DOHH2 (cell line): ENCODE data around the gene SLC49A3.

Source experiments
- H3F3A ChIP-seq: fragments of 200-600 bp; sonication (generic), shearing (Covaris generic); 2 replicates; pipeline ENCODE4 v1.6.0; 2016; ENCODE audit warnings: antibody characterized with exemption, mild to moderate bottlenecking; ENCODE audit not compliant: control insufficient read depth, insufficient read depth
- H3K27ac ChIP-seq: fragments of 200-600 bp; sonication (generic); 2 replicates; pipeline ENCODE4 v1.5.1; 2014; ENCODE audit warnings: low read depth, mild to moderate bottlenecking, low read length, moderate library complexity
- H3K27me3 ChIP-seq: fragments of 200-600 bp; sonication (generic); 2 replicates; pipeline ENCODE4 v1.6.1; 2014; ENCODE audit warnings: mild to moderate bottlenecking, low read length, mixed read lengths; ENCODE audit not compliant: control insufficient read depth
- H3K36me3 ChIP-seq: fragments of 200-600 bp; sonication (generic); 2 replicates; pipeline ENCODE4 v1.6.1; 2014; ENCODE audit warnings: mild to moderate bottlenecking, low read length, moderate library complexity, mixed read lengths; ENCODE audit not compliant: control insufficient read depth
- H3K4me1 ChIP-seq: fragments of 200-600 bp; sonication (generic); 2 replicates; pipeline ENCODE4 v1.6.1; 2014; ENCODE audit warnings: mild to moderate bottlenecking, low read length, mixed read lengths; ENCODE audit not compliant: control insufficient read depth
- H3K4me2 ChIP-seq: fragments of 200-600 bp; sonication (generic); 2 replicates; pipeline ENCODE4 v1.6.0; 2014; ENCODE audit warnings: mild to moderate bottlenecking, low read length, moderate library complexity
- H3K4me3 ChIP-seq: fragments of 200-600 bp; sonication (generic); 2 replicates; pipeline ENCODE4 v1.5.1; 2014; ENCODE audit warnings: mild to moderate bottlenecking, low read length, mixed read lengths
- H3K79me2 ChIP-seq: fragments of 200-600 bp; sonication (generic); 2 replicates; pipeline ENCODE4 v1.6.1; 2014; ENCODE audit warnings: mild to moderate bottlenecking, low read length, mixed read lengths; ENCODE audit not compliant: control insufficient read depth
- H3K9me2 ChIP-seq: fragments of 200-600 bp; sonication (generic); replicated peaks from 2 replicates; pipeline ENCODE4 v1.6.1; 2014; ENCODE audit warnings: mild to moderate bottlenecking, low read length, mixed read lengths; ENCODE audit not compliant: control insufficient read depth
- H3K9me3 ChIP-seq: fragments of 200-600 bp; sonication (generic); 2 replicates; pipeline ENCODE4 v1.6.1; 2014; ENCODE audit warnings: antibody characterized with exemption, low read length, mixed read lengths; ENCODE audit not compliant: control insufficient read depth, insufficient read depth
- H4K20me1 ChIP-seq: fragments of 200-600 bp; sonication (generic); 2 replicates; pipeline ENCODE4 v1.6.0; 2014; ENCODE audit warnings: low read depth, mild to moderate bottlenecking, antibody characterized with exemption, low read length, moderate library complexity; ENCODE audit not compliant: control insufficient read depth, insufficient read depth
- EZH2phosphoT487 ChIP-seq: fragments of 200-600 bp; sonication (generic); IDR thresholded peaks from 2 replicates; pipeline ENCODE4 v1.6.1; 2017; ENCODE audit warnings: borderline replicate concordance, mild to moderate bottlenecking, antibody characterized with exemption, low read length, moderate library complexity, mixed read lengths
- TF ChIP-seq, protein P1 (sequence below): fragments of 200-600 bp; sonication (generic); IDR thresholded peaks from one replicate; pipeline ENCODE4 v1.5.1; 2014; ENCODE audit warnings: antibody characterized with exemption, mild to moderate bottlenecking, low read depth, low read length; ENCODE audit not compliant: poor library complexity, severe bottlenecking

The SLC49A3 gene

DNA sequence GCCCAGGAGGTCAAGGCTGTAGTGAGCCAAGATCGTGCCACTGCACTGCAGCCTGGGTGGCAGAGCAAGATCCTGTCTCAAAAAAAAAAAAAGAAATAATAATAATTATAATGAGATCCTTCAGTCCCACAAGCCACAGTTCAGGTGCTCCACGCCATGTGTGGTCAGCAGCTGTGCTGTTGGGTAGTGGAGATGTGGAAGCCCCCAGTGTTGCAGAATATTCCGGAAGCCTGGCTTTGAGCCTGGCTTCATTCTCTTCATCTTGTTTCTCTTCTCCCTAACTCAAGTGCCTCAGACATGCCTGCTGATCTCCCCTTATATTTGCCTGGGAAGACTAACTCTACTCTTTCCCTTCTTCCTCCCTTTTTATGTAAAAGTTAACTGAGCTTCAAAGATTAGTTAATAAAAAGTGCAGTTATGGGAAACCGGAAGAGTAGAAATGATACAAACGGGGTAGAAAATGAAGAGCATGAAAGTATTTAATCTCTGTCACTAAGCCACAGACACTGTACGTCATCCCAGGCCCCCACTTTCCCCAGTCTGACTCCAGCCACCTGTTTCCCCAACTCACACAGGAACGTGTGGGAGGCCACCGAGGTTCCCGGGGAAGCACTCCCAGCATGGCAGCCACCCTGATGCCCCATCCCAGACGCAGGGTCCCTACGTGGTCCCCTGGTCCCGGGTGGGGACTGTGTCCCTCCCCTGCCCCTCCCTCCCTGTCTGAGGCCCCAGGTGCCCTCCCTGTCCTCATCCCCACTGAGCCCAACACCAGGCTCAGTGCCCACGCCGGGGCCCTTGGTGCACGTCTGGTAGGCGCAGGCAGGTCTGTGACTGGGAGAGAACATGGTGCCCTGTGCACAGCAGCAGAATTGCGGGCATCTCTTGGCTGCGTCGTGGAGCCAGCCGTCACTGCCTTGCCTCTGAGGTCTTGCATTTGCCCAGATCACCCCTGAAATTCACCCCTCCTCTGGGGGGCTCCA, 40.7 kb upstream of the SLC49A3 start:
- H3K27me3 ChIP-seq: no peaks in the 10 kb centered on the region
- H3K9me3 ChIP-seq: no peaks in the 10 kb centered on the region; the same call in 1 of the 2 replicates
- H3K27ac ChIP-seq: no peak overlapping the region
- TF ChIP-seq, protein P1, sequence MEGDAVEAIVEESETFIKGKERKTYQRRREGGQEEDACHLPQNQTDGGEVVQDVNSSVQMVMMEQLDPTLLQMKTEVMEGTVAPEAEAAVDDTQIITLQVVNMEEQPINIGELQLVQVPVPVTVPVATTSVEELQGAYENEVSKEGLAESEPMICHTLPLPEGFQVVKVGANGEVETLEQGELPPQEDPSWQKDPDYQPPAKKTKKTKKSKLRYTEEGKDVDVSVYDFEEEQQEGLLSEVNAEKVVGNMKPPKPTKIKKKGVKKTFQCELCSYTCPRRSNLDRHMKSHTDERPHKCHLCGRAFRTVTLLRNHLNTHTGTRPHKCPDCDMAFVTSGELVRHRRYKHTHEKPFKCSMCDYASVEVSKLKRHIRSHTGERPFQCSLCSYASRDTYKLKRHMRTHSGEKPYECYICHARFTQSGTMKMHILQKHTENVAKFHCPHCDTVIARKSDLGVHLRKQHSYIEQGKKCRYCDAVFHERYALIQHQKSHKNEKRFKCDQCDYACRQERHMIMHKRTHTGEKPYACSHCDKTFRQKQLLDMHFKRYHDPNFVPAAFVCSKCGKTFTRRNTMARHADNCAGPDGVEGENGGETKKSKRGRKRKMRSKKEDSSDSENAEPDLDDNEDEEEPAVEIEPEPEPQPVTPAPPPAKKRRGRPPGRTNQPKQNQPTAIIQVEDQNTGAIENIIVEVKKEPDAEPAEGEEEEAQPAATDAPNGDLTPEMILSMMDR: no peak
- TF ChIP-seq EZH2phosphoT487: no peak
- peaks cover 5% of the 10 kb centered on the region; the same call in 1 of the 2 replicates for H4K20me1 ChIP-seq
- no peak overlapping the region for H3K4me2 ChIP-seq
- no peak overlapping the region for H3K4me3 ChIP-seq
- no peaks in the 10 kb centered on the region for H3K4me1 ChIP-seq
- H3F3A ChIP-seq: no peaks in the 10 kb centered on the region
- H3K9me2 ChIP-seq: no peaks in the 10 kb centered on the region
- H3K36me3 ChIP-seq: peaks cover 43% of the 10 kb centered on the region
- peaks cover 46% of the 10 kb centered on the region for H3K79me2 ChIP-seq

DNA sequence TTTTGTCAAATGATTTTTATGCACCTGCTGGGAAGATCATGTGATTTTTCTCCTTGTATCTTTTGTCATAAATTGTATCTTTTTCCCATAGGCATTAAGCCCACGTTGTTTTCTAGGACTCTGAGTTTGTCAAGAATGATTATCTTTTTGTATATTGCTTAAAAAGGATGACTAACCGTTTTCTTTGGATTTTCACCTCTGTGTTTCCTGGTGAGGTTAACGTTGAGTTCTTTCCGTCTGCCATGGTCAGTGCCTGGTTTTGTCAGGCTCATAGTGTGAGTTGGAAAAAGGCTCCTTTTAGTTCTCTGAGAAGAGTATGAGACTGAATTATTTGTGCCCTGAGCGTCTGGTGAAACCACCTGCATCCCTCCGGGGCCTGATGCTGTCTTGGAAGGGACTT, 38.6 kb upstream of the SLC49A3 start:
- no peak overlapping the region for H3K27ac ChIP-seq
- H3K4me1 ChIP-seq: no peaks in the 10 kb centered on the region
- H3K9me3 ChIP-seq: no peaks in the 10 kb centered on the region; the same call in 1 of the 2 replicates
- H3K4me2 ChIP-seq: no peak overlapping the region
- TF ChIP-seq, protein P1: no peak
- no peak for TF ChIP-seq EZH2phosphoT487
- H3K36me3 ChIP-seq: peaks cover 30% of the 10 kb centered on the region
- no peaks in the 10 kb centered on the region for H3K27me3 ChIP-seq
- H3K4me3 ChIP-seq: no peak overlapping the region
- H4K20me1 ChIP-seq: peaks cover 5% of the 10 kb centered on the region; the same call in 1 of the 2 replicates
- peaks cover 62% of the 10 kb centered on the region for H3K79me2 ChIP-seq
- no peaks in the 10 kb centered on the region for H3K9me2 ChIP-seq
- H3F3A ChIP-seq: no peaks in the 10 kb centered on the region

DNA sequence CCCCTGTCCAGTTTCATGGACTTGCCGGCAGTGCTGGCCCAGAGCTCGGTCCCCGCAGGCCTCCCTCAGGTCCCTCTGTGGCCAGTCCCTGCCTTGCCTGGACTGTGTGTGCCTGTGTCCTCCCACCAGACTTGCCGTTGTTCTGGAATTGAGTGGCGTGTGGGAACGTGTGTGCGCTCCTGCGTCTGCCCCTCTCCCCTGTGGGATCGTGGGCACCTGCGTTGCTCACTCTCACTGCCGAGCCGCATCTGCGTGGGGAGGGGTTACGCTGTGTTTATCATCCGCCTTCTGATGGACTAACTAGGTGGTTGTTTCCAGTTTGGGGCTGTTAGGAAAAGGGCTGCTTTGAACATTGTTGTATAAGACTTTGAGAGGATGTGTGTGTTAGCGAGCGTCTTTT, 37.9 kb upstream of the SLC49A3 start:
- H3K4me3 ChIP-seq: no peak overlapping the region
- no peaks in the 10 kb centered on the region for H3K27me3 ChIP-seq
- no peaks in the 10 kb centered on the region for H3K4me1 ChIP-seq
- H3K9me2 ChIP-seq: no peaks in the 10 kb centered on the region
- H3K9me3 ChIP-seq: peaks cover 1% of the 10 kb centered on the region; the same call in 1 of the 2 replicates
- H3K36me3 ChIP-seq: peaks cover 31% of the 10 kb centered on the region
- H3K4me2 ChIP-seq: no peak overlapping the region
- peaks cover 5% of the 10 kb centered on the region; the same call in 1 of the 2 replicates for H4K20me1 ChIP-seq
- no peak overlapping the region for H3K27ac ChIP-seq
- TF ChIP-seq EZH2phosphoT487: no peak
- TF ChIP-seq, protein P1: no peak
- no peaks in the 10 kb centered on the region for H3F3A ChIP-seq
- H3K79me2 ChIP-seq: peaks cover 68% of the 10 kb centered on the region
